Measurements from ENCODE around the gene SLC12A4.

DNA sequence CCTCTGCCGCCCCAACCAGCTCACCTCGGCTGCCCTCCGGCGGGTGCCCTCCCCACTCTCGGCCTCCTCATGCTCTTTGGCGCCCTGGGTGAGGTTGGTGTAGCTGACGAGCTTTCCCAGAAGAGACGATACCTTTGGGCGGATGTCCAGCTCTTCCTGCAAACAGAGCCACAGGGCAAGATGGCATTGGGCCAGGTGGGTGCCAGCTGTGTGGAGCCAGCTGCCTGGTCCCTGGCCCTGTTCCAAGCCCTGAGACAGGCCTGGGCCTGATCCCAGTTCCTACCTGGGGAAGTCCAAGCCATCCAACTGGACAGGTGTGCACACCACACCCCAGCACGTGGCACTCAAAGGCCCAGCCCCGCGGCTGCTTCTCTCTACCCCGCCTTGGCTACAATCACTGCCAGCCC lies 6.9 kb downstream of the SLC12A4 start:
- TF ChIP-seq, protein P1, sequence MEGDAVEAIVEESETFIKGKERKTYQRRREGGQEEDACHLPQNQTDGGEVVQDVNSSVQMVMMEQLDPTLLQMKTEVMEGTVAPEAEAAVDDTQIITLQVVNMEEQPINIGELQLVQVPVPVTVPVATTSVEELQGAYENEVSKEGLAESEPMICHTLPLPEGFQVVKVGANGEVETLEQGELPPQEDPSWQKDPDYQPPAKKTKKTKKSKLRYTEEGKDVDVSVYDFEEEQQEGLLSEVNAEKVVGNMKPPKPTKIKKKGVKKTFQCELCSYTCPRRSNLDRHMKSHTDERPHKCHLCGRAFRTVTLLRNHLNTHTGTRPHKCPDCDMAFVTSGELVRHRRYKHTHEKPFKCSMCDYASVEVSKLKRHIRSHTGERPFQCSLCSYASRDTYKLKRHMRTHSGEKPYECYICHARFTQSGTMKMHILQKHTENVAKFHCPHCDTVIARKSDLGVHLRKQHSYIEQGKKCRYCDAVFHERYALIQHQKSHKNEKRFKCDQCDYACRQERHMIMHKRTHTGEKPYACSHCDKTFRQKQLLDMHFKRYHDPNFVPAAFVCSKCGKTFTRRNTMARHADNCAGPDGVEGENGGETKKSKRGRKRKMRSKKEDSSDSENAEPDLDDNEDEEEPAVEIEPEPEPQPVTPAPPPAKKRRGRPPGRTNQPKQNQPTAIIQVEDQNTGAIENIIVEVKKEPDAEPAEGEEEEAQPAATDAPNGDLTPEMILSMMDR (IDR thresholded peaks at IDR 0.05), result no peak
- no peak for TF ChIP-seq POLR2A (IDR thresholded peaks at IDR 0.05)

Data from tibial nerve (tissue), 3 donors.